Suppressor macrophage treated with lipopolysaccharide for 1 hour (primary cell): ENCODE data around the gene ZAR1.

ENCODE experiments used
- DNase-seq, 3 donors: peaks; one replicate each; pipeline ENCODE4 v3.0.0-alpha.2; 2020 to 2022

ZAR1 gene

DNA sequence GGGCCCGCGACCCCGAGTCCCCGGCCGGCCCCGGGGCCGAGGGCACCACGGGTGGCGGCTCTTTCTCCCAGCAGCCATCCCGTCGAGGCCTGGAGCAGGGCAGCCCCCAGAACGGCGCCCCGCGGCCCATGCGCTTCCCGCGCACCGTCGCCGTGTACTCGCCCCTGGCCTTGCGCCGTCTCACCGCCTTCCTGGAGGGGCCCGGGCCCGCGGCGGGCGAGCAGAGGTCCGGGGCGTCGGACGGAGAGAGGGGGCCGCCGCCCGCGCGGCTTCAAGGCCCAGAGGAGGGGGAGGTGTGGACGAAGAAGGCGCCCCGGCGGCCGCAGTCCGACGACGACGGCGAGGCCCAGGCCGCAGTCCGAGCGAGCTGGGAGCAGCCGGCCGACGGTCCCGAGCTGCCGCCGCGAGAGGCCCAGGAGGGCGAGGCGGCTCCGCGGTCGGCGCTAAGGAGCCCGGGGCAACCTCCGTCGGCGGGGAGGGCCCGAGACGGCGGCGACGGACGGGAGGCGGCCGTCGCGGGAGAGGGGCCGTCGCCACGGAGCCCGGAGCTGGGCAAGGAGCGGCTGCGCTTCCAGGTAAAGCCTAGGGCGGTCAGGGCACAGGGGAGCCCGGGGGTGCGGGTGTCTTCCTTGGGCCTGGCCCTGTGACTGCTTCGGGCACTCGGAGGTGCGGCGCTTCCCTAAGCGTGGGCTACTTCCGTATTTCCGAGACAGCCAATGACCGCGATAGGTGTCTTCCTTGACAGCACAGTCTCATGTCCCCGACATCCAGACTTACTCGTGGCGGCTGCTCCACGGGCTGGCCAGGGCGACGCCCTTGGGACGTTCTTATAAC, 845 bp downstream of the ZAR1 start:
- peak in 1 of 3 donors; percentile 30 for DNase-seq

DNA sequence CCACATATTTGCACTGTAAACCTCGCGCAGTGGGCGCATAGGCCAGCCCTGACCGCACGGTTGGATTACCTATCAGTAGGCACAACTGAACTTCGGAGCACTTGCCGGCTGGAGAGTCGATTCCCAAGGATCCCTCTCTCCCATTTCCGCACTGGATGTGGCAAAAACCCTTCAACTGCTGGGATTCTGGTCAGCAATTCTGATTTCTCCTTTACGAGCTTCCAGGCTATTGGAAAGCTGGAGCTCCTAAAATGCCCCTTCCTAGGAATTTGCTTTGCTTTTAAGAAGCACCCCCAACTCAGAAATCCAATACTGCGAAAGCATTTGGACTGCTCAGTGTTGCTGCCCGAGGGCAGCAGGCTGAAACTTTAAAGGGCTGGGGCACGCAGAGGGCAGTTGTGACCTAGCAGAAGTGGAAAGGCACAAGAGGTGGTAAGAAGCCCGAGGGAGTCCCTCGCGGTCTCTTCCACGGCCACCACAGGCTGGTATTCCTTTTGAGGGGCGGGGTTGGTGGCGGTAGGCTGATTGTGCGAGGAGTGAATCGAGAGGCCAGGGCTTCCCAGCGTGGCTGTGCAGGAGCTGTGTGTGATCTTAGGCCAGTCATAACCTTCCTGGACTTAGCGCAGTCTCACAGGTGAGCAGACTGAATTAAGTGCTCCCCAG, 1.6 kb downstream of the ZAR1 start:
- DNase-seq, result no peak

DNA sequence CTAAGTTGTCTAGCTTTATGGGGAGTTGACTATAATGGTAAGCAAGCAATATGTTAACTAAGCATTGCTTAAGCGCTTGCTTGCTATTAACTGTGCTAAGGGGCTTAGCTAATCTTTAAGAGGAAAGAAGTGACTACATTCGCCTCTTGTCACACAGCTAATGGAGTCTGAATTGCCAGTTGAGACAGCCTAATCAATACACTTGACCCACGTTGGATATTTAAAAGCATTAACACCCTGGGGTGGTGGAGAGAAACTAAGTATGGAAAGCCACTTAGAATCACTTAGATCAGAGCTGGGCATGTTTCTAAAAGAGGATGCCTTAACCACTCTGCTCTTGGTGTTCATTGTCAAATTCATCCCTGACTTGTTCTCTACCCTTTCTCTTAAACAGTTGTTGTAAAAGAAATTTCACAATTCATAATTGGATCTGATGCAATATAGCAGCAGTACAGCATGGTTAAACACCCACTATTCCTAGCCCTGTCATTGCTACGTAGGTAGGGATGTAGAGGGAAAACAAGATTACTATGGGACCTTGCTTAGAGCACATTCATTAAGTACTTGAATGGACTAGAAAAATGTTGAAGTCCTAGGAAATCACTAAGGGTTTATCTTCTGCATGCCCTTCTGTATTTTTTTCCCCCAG, 3.5 kb downstream of the ZAR1 start:
- no peak for DNase-seq

DNA sequence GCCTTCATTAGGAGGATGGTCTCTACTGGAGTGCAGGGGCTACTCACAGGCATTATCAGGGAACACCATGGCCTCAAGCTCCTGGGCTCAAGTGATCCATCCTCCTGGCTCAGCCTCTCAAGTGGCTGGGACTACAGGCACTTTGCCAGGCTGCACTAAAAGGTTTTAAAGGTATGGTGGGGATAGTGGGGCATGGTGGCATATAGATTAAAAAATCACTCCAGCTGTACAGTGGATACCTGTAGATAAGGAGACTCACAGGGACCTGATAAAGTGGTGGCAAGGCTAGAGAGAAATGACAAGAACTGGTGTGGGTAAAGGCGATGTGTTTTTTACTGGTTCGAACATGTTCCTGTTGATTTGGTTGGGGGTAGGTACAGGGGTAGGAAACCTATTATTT, 5.9 kb downstream of the ZAR1 start:
- DNase-seq, result no peak

DNA sequence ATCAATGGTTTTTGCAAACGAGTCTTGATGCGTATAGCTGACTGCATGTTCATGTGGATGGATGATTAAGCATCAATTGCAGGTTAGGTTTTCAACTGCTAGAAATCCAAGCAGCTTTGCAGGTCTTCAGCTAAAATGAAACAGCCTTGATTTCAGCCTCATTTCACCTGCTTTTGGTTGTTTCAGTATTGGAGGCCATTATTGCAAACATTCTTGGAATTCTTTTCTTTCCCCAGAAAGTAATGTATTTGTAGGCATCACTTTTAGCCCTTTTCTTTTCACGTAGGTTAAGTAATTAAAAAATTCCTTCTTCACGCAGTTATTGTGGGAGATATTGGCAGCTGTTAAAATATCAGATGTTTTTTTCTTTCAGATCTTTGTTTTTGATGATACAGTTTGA, 8.8 kb downstream of the ZAR1 start:
- DNase-seq, result no peak

DNA sequence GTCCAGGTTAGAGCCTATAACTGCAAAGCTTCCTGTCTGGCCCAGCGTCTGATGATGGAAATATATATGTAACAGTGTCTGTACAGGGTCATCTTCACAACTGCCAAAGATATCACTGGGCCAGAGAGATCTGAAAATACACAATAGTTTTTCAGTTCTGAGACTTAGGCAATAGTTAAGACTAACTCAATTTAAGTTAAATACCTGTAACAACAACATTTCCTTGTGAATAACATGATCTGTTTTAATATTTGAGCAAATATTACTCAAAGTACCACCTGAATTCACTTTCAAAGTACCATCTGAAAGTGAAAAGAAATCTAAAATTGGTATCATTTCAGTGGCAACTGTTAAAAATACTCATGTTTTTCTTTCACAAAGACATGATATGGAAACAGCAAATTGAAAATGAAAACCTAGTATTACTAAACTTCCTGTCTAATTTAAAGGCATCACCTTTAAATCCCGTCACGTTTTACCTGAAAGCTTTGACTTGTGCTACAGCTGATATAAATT, 9.6 kb downstream of the ZAR1 start:
- no peak for DNase-seq

DNA sequence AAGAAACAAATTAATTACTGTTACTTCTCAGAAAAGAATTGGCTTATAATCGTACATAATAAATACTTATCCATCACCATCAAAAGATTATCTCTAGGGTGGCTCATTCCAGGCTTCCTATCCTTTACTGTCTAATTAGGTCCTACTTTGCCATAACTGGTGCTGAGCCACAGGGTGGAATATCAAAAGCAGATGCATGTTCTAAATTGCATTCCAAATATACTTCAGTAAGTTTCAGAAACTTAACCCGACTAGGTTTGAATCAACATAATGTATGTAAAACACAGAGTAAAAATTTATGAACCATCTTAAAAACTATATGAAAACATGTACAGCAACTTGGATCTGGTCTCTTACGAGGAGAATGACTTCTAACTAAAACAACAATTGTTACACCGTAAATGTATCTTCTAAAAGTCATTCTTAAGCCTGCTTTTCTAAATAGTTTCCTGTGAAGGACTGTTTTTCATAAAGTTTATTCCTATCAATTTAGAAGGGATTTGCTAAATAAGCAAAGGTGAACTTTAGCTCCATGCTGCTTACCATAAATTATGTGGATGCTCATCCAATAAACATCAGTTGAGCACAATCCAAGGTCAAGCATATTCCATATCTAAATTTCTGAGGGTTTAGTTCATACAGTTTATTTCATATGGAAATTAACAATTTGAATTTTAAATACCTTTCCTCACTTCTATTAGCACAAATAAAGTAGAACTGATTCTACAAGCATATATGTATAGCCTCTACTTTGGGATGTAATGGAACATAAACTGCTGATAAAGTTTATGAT, 13.4 kb downstream of the ZAR1 start:
- no peak for DNase-seq

DNA sequence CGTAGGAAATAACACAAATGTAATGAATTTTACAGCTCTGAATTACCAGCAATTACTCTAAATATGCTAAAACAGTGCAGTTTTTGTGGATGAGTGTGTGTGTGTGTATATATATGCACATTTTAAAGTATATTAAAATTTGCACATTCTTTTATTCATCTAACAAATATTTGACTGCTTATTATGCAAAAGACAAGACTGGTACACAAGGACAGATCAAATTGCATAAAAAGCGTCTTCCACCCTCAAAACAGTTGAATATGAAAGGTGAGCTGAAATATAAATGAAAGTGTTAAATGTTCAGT, 13.9 kb downstream of the ZAR1 start:
- DNase-seq, result no peak

DNA sequence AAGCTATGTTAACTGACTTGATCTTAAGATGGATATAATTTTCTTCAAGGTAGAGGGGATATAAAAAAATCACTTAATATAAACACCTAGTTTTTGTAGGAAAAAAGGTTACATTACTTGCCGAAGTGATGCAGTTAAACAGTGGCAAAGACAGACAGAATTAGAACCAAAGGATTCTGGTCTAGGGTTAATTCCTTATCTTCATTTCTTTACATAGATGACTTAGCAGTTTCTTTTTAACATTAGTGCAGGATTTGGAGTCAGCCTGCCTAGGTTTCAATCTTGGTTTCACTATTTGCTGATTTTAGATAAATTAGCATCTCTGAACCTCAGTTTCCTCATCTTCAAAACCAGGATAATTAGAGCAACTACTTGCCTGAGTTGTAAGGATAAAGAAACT, 14.3 kb downstream of the ZAR1 start:
- DNase-seq, result no peak

DNA sequence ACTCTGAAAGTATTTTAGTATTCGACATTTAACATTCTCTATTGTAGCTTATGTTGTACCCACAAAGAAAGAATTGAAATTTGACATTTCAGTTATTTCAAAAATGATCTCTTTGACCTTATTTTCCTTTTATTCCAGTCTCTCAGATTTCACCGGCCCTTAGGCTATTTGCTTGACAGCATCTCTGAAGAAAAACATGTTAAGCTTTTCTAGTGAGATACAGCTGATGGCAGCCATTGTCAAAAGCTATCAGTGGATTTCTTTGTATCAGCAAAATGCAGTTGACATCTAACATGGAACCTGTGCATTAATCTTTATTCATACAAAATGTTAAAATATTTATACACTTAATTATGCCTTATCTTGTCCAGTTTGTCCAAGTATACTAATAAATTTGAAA, 16.7 kb downstream of the ZAR1 start:
- DNase-seq, result no peak

DNA sequence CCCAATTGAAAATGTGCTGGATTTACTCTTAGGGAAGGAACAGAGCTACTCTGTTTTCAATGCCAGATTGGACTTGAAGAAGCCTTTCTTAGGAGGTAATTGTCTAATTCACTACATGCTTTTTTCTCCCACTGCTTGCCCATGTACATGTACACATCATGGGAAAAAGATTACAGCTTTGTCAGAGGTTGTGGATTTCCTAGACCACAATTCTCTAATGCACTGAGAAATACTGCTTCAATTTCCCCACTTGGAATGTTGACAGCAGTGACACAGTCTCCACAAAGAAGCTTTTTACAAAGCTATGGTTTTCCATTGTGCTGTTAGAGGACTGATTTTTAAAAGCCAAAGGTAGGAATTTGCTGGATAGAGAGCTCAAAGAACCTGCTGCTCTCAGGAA, 19.5 kb downstream of the ZAR1 start:
- no peak for DNase-seq

DNA sequence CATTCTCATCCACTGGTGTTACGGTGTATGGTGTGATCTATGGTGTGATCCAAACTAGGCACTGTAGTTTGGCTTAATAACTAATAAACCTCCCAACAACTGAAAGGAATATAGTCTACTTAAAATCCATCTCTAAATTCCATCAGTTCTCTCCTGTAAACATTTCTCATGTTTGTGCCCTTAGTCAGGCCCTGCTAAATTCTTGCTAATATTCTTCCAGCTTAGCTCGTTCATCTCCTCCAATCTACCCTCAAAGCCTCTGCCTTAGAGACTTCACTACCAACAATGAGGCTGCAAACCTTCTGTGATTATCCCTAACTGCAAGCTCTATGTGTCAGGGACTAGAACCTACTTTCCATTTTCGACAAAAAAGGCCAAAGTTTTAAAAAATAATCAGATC, 28.1 kb downstream of the ZAR1 start:
- DNase-seq, result no peak

DNA sequence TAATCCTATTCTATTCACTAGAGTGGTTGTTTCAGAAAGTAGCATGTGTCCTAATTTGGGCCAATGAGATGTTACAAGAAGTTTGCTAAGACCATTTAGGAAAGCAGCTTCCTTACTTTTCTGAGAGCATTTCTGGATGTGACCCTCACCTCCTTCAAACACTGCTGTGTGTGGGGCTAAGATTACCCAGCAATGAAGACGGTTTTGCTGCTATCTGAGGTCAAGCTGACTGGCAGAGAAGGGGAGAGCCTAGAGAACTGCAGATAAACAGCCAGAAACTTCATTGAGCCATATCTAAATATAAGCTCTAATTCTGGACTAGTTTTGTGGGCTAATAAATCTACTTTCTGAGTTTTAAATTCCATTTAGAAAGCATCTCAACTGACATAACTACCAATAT, 36.4 kb downstream of the ZAR1 start:
- DNase-seq, result no peak

DNA sequence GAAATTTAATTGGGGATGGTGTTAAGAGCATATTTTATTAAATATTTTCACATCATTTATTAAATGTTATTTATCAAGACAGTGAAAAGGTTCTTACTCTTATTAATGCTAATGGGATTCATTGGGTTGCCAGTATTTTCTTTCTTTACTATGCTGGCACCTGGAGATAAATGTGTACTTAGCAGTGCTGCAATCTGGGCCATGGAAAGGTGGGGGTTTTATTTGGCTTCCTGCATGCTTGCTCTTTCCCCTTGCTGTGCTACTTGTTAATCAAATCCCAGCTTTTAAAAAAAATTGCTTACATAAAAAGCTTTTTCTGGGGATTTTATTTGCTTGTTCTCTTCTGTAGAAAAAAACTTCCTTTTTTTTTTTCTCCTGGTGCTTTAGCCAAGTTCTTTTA, 48.3 kb downstream of the ZAR1 start:
- peak in 1 of 3 donors; percentile 3 for DNase-seq

DNA sequence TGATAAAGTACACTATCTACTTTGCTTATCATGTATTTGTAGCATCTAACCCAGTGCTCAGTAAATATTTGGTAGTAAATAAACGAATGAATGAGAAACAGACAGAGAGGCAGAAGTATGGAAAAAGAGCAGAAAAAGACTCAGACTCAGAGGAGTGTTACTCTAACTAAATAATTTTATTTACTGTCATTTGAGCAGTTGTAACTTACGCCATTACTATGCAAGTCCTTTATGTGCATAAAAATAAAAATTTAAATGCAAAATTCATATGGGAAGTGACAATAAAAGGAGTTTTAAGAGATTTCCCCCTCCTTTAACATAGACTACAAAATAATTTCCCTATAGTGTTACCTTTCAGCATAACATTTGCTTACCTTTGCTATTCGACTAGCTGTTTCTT, 49.5 kb downstream of the ZAR1 start:
- DNase-seq, result no peak

DNA sequence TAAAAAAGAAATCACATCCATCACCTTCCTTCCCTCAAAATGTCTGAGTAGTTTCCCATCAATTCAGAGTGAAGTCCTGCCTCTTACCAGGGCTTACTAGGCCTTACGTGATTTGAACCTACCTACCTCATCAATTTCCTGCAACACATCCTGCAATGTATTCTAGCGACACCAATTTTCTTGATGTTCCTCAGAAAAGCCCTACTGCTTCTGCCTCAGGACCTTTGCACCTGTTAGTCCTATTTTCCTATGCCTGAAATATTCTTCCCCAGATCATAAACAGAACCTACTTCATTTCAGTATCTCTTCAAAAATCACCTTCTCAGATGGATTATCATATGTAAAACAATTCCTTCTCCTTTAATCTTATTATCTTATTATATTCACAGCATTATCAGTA, 52.8 kb downstream of the ZAR1 start:
- no peak for DNase-seq

DNA sequence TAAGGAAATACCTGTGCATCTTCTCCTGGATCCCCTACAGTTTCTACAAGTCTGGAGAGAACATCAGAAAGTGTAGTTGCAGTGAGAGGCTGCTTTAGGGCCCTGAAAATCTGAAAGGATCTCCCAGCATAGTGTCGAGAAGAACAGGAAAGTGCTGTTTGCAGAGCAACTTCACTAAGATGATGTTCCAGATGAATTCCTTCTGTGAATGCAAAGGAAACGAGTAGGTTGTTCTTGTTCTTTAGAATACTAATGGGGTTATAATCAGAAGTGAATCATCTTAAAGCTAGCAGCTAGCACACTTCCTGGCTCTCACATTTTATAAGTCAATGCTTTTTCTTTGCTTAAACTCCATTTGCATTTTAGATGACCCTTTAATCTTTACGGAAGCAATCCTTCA, 53.7 kb downstream of the ZAR1 start:
- no peak for DNase-seq
